ENCODE data around the gene TMC1.
"Not testable (repeated sequence)": the region's sequence is repeated elsewhere in the genome, so short reads cannot be mapped to it uniquely, and the experiment has no call there.

Gene TMC1

GRCh38 chr9:72775570-72775969 is 254.2 kb downstream of the TMC1 start:
- no peak for DNase-seq

GRCh38 chr9:72779614-72780013 is 258.2 kb downstream of the TMC1 start:
- no peak for DNase-seq

- no peak for DNase-seq
Observed at GRCh38 chr9:72786948-72787347, 265.5 kb downstream of the TMC1 start.

GRCh38 chr9:72788966-72789735 is 267.7 kb downstream of the TMC1 start:
- DNase-seq, result no peak

GRCh38 chr9:72789885-72790284 is 268.5 kb downstream of the TMC1 start:
- DNase-seq, result no peak

GRCh38 chr9:72790989-72791388 is 269.6 kb downstream of the TMC1 start:
- DNase-seq, result no peak

- no peak for DNase-seq
Observed at GRCh38 chr9:72791436-72791835, 270.0 kb downstream of the TMC1 start.

GRCh38 chr9:72794946-72795345 is 273.5 kb downstream of the TMC1 start:
- no peak for DNase-seq

- no peak for DNase-seq
Observed at GRCh38 chr9:72800328-72800994, 279.1 kb downstream of the TMC1 start.

- no peak for DNase-seq
Observed at GRCh38 chr9:72805238-72805637, 283.8 kb downstream of the TMC1 start.

- not testable (repeated sequence) for DNase-seq
Observed at GRCh38 chr9:72806313-72806809, 285.0 kb downstream of the TMC1 start.

GRCh38 chr9:72807765-72808445 is 286.5 kb downstream of the TMC1 start:
- no peak for DNase-seq

GRCh38 chr9:72808446-72808768 is 287.0 kb downstream of the TMC1 start:
- DNase-seq, result no peak

- no peak for DNase-seq
Observed at GRCh38 chr9:72809586-72809985, 288.2 kb downstream of the TMC1 start.

GRCh38 chr9:72812559-72813111 is 291.2 kb downstream of the TMC1 start:
- no peak for DNase-seq

- no peak for DNase-seq
Observed at GRCh38 chr9:72813544-72813943, 292.1 kb downstream of the TMC1 start.

- no peak for DNase-seq
Observed at GRCh38 chr9:72814083-72814597, 292.7 kb downstream of the TMC1 start.

- no peak for DNase-seq
Observed at GRCh38 chr9:72816666-72817065, 295.3 kb downstream of the TMC1 start.

GRCh38 chr9:72817413-72817812 is 296.0 kb downstream of the TMC1 start:
- DNase-seq, result no peak

- no peak for DNase-seq
Observed at GRCh38 chr9:72818385-72818784, 297.0 kb downstream of the TMC1 start.

GRCh38 chr9:72823971-72824370 is 302.6 kb downstream of the TMC1 start:
- DNase-seq, result no peak

GRCh38 chr9:72826996-72827949 is 305.9 kb downstream of the TMC1 start:
- no peak for DNase-seq

Measured in AML-193 (cell line).